IMR-90 (cell line): Measurements from ENCODE around the gene HSH2D. TPM values are rescaled to one million over a fixed set of nuclear protein-coding genes. Genes with fewer than 3 reads are reported as not detected.
"Not testable (repeated sequence)": the region's sequence is repeated elsewhere in the genome, so short reads cannot be mapped to it uniquely, and the experiment has no call there.

ENCODE experiments used
- ATAC-seq: fragments of 200-7000 bp; cut with Tn5 transposase; 2 replicates; pipeline ENCODE4 v1.9.1; 2020; ENCODE audit warnings: low read depth, mild to moderate bottlenecking, moderate library complexity
- BruUV-seq: library from RNA; stranded (reverse); fragments of 400-500 nt; replicated peaks from 2 replicates; lab custom pipeline; 2021; lab: Mats Ljungman, UMichigan
- CTCF ChIA-PET: fragments of 300-600 bp; formaldehyde crosslinking; extraction: SDS; loops from one replicate; lab custom pipeline; 2021; ENCODE audit warnings: antibody characterized with exemption; lab: Yijun Ruan, JAX
- POLR2A ChIA-PET: fragments of 300-600 bp; sonication (Branson Sonifier 250); formaldehyde crosslinking; loops from one replicate; lab custom pipeline; 2022; ENCODE audit warnings: antibody characterized with exemption; ENCODE audit not compliant: unreplicated experiment; lab: Charles Lee
- DNase-seq: peaks from one replicate; pipeline ENCODE4 v3.0.0; 2013
- H2AFZ ChIP-seq: replicated peaks from 2 replicates; pipeline ENCODE3; 2013; ENCODE audit warnings: low read length, mild to moderate bottlenecking; ENCODE audit not compliant: poor library complexity
- H2AK5ac ChIP-seq: 2 replicates; pipeline ENCODE4 v1.6.1; 2013; ENCODE audit warnings: low read depth, low read length, inconsistent platforms
- H2AK9ac ChIP-seq: replicated peaks from 2 replicates; pipeline ENCODE3; 2013; ENCODE audit warnings: mild to moderate bottlenecking, low read depth, low read length, moderate library complexity; ENCODE audit not compliant: poor library complexity
- H2BK120ac ChIP-seq: 2 replicates; pipeline ENCODE4 v1.6.1; 2013; ENCODE audit warnings: low read depth, low read length, inconsistent platforms
- H2BK15ac ChIP-seq: 3 replicates; pipeline ENCODE4 v1.6.1; 2013; ENCODE audit warnings: low read depth, low read length, inconsistent platforms
- H2BK20ac ChIP-seq: 2 replicates; pipeline ENCODE4 v1.6.1; 2013; ENCODE audit warnings: low read depth, mild to moderate bottlenecking, inconsistent platforms, low read length, moderate library complexity
- H2BK5ac ChIP-seq: 2 replicates; pipeline ENCODE4 v1.6.1; 2013; ENCODE audit warnings: mild to moderate bottlenecking, low read depth, low read length, inconsistent platforms; ENCODE audit not compliant: poor library complexity, severe bottlenecking
- H3K14ac ChIP-seq: replicated peaks from 2 replicates; pipeline ENCODE4 v1.6.1; 2013; ENCODE audit warnings: low read depth, low read length, inconsistent platforms
- H3K18ac ChIP-seq: 2 replicates; pipeline ENCODE4 v1.6.1; 2013; ENCODE audit warnings: low read depth, low read length, control low read depth
- H3K23ac ChIP-seq: 2 replicates; pipeline ENCODE4 v1.6.1; 2013; ENCODE audit warnings: low read depth, low read length, inconsistent platforms
- H3K27ac ChIP-seq: 2 replicates; pipeline ENCODE4 v1.5.1; 2013; ENCODE audit warnings: mild to moderate bottlenecking, control low read depth, low read length; ENCODE audit not compliant: insufficient read depth
- H3K27me3 ChIP-seq: 2 replicates; pipeline ENCODE4 v1.6.1; 2013; ENCODE audit warnings: low read length; ENCODE audit not compliant: control insufficient read depth, insufficient read depth
- H3K36me3 ChIP-seq: 2 replicates; pipeline ENCODE4 v1.6.1; 2013; ENCODE audit warnings: low read length, mixed read lengths; ENCODE audit not compliant: control insufficient read depth, insufficient read depth
- H3K4ac ChIP-seq: 2 replicates; pipeline ENCODE4 v1.6.1; 2013; ENCODE audit warnings: low read depth, low read length, inconsistent platforms
- H3K4me1 ChIP-seq: 2 replicates; pipeline ENCODE4 v1.6.1; 2013; ENCODE audit warnings: low read length, mixed read lengths; ENCODE audit not compliant: control insufficient read depth, insufficient read depth
- H3K4me2 ChIP-seq: 2 replicates; pipeline ENCODE4 v1.6.1; 2013; ENCODE audit warnings: low read depth, mild to moderate bottlenecking, control low read depth, low read length, moderate library complexity
- H3K4me3 ChIP-seq: 2 replicates; pipeline ENCODE4 v1.5.1; 2013; ENCODE audit warnings: low read depth, mild to moderate bottlenecking, control low read depth, low read length, moderate library complexity; ENCODE audit not compliant: insufficient read depth
- H3K56ac ChIP-seq: 2 replicates; pipeline ENCODE4 v1.6.1; 2013; ENCODE audit warnings: low read length, inconsistent platforms; ENCODE audit not compliant: insufficient read depth; ENCODE audit errors: extremely low read depth
- H3K79me1 ChIP-seq, 2 experiments: 2 replicates each; pipeline ENCODE4 v1.6.1; 2013; ENCODE audit warnings: low read length in 2 of 2, inconsistent platforms in 1 of 2, low read depth in 1 of 2
- H3K9ac ChIP-seq: 2 replicates; pipeline ENCODE4 v1.6.1; 2013; ENCODE audit warnings: low read depth, low read length, control low read depth
- H3K9me1 ChIP-seq: 2 replicates; pipeline ENCODE4 v1.6.1; 2013; ENCODE audit warnings: low read length, inconsistent platforms; ENCODE audit not compliant: insufficient read depth
- H3K9me3 ChIP-seq: 2 replicates; pipeline ENCODE4 v1.6.1; 2013; ENCODE audit warnings: low read length; ENCODE audit not compliant: control insufficient read depth, insufficient read depth
- H4K20me1 ChIP-seq: 2 replicates; pipeline ENCODE4 v1.6.1; 2013; ENCODE audit warnings: low read length, inconsistent platforms; ENCODE audit not compliant: insufficient read depth
- H4K5ac ChIP-seq: 2 replicates; pipeline ENCODE4 v1.6.1; 2013; ENCODE audit warnings: mild to moderate bottlenecking, low read depth, low read length, control low read depth
- H4K8ac ChIP-seq, 2 experiments: 2 replicates each; pipeline ENCODE4 v1.6.1; 2013; ENCODE audit warnings: low read depth in 2 of 2, low read length in 2 of 2, control low read depth in 1 of 2, inconsistent platforms in 1 of 2
- H4K91ac ChIP-seq: 2 replicates; pipeline ENCODE4 v1.6.1; 2013; ENCODE audit warnings: low read depth, low read length, inconsistent platforms; ENCODE audit not compliant: insufficient read depth
- WGBS, 2 experiments: methylation state at CpG; one replicate each; pipeline versions ENCODE4 v1.1.5 to v1.1.7; 2013; ENCODE audit warnings: missing lambda C conversion rate in 2 of 2; ENCODE audit not compliant: insufficient read length in 1 of 2; ENCODE audit errors: extremely low coverage in 2 of 2; 5-methylcytosine and 5-hydroxymethylcytosine counted together
- dilution Hi-C: fragments of 300-500 bp; cut with HindIII; formaldehyde crosslinking; loops from one replicate; pipeline ENCODE4 v1.14.3; 2018; ENCODE audit warnings: low sequenced_read_pairs; ENCODE audit not compliant: unreplicated experiment
- in situ Hi-C: fragments of 300-500 bp; cut with MboI; formaldehyde crosslinking; loops from 3 replicates; pipeline ENCODE4 v1.14.3; 2019; ENCODE audit warnings: low sequenced_read_pairs, inconsistent platforms, mixed read lengths
- intact Hi-C: fragments of 100-400 bp; cut with micrococcal nuclease; formaldehyde crosslinking; loops from 2 replicates; pipeline ENCODE4 v1.10.0; 2022
- polyA plus RNA-seq, 3 experiments: library from polyadenylated mRNA; depleted of rRNA; stranded (reverse); fragments of >200 nt; gene quantifications; 2 replicates each; pipeline ENCODE4 v1.2.3, GENCODE V29; 2012; ENCODE audit warnings: low replicate concordance in 1 of 3
- total RNA-seq: library from RNA; depleted of rRNA; stranded (reverse); fragments of >200 nt; gene quantifications from 2 replicates; pipeline ENCODE4 v1.2.3, GENCODE V29; 2012

Gene HSH2D
- total and polyA plus RNA-seq, 2 of the 4 experiments (the other 2 are of a cell fraction), result not detected

- H2AFZ ChIP-seq, H3K4ac ChIP-seq, H4K91ac ChIP-seq, H3K4me2 ChIP-seq, ATAC-seq, DNase-seq, intact Hi-C loops, H2BK5ac ChIP-seq, H2AK5ac ChIP-seq, H2BK20ac ChIP-seq, BruUV-seq, H3K9ac ChIP-seq, H2BK15ac ChIP-seq, POLR2A ChIA-PET, H3K9me3 ChIP-seq, H2BK120ac ChIP-seq, in situ Hi-C loops, H3K18ac ChIP-seq, H3K56ac ChIP-seq, H3K23ac ChIP-seq, H3K14ac ChIP-seq, H3K4me1 ChIP-seq, H4K5ac ChIP-seq, H3K9me1 ChIP-seq, H3K27me3 ChIP-seq, H3K4me3 ChIP-seq, H4K8ac ChIP-seq, H2AK9ac ChIP-seq, dilution Hi-C loops, H3K27ac ChIP-seq: not testable (repeated sequence)
- Histone ChIP-seq H3K79me1 (peaks cover 9 to 53% of the 10 kb centered on the region in 2 experiments), H3K36me3 (peaks cover 55% of the 10 kb centered on the region), H4K20me1 (peaks cover 19% of the 10 kb centered on the region; the same call in 1 of the 2 replicates)
- WGBS, 2 experiments, result 98% methylated on average over 6 of the region's 19 CpGs; no CpG with 5 or more reads in 1 of the 2 experiments
- CTCF ChIA-PET, result interaction anchor here (0.6 kb wide), 1 partner anchor 24 kb away, joined by 3 read pairs; the partner anchor contains the start of gene HSH2D
Observed at GRCh38 chr19:16119075-16119857, 24.2 kb upstream of the HSH2D start.
